MG63 (cell line): Measurements from ENCODE around the gene GMDS. TPM values are rescaled to one million over a fixed set of nuclear protein-coding genes. Genes with fewer than 3 reads are reported as not detected.

ENCODE experiments used
- DNase-seq: peaks from one replicate; pipeline ENCODE4 v3.0.0-alpha.2; 2020
- H3K27me3 ChIP-seq: fragments of 250-450 bp; sonication (Bioruptor Pico); 2 replicates; pipeline ENCODE4 v1.5.1; 2020; ENCODE audit warnings: mild to moderate bottlenecking, moderate library complexity
- H3K36me3 ChIP-seq: fragments of 250-450 bp; sonication (Bioruptor Pico); 2 replicates; pipeline ENCODE4 v1.5.1; 2020; ENCODE audit warnings: mild to moderate bottlenecking, moderate library complexity
- H3K4me3 ChIP-seq: fragments of 250-450 bp; sonication (Bioruptor Pico); 2 replicates; pipeline ENCODE4 v1.5.1; 2020; ENCODE audit warnings: mild to moderate bottlenecking, moderate library complexity
- H3K9me3 ChIP-seq: fragments of 250-450 bp; sonication (Bioruptor Pico); 2 replicates; pipeline ENCODE4 v1.5.1; 2020; ENCODE audit warnings: mild to moderate bottlenecking, moderate library complexity
- total RNA-seq: library from RNA; depleted of rRNA; stranded (reverse); fragments of >200 nt; shearing (Covaris generic); gene quantifications from 2 replicates; pipeline ENCODE4 v1.2.3, GENCODE V29; 2014; ENCODE audit warnings: low replicate concordance

GMDS gene
- total RNA-seq, 1 experiment from 2014 or later: 1.8 TPM

- no peaks in the 10 kb centered on the region for H3K36me3 ChIP-seq
- H3K4me3 ChIP-seq: no peak overlapping the region
- no peaks in the 10 kb centered on the region for H3K9me3 ChIP-seq
- DNase-seq: no peak
- no peaks in the 10 kb centered on the region for H3K27me3 ChIP-seq
Measured at GRCh38 chr6:2073476-2073875, 171.9 kb downstream of the GMDS start.

- H3K4me3 ChIP-seq: no peak overlapping the region
- H3K9me3 ChIP-seq: no peaks in the 10 kb centered on the region
- H3K36me3 ChIP-seq: no peaks in the 10 kb centered on the region
- no peaks in the 10 kb centered on the region for H3K27me3 ChIP-seq
- DNase-seq: no peak
Measured at GRCh38 chr6:2072453-2072852, 173.0 kb downstream of the GMDS start.

GRCh38 chr6:2063547-2063946 lies 181.9 kb downstream of the GMDS start:
- Histone ChIP-seq H3K36me3 (no peaks in the 10 kb centered on the region), H3K27me3 (no peaks in the 10 kb centered on the region), H3K4me3 (no peak overlapping the region), H3K9me3 (no peaks in the 10 kb centered on the region)
- DNase-seq: no peak

- Histone ChIP-seq H3K36me3 (no peaks in the 10 kb centered on the region), H3K4me3 (no peak overlapping the region)
- no peak for DNase-seq
Measured at GRCh38 chr6:2061880-2062279, 183.5 kb downstream of the GMDS start.

GRCh38 chr6:2055911-2056310 lies 189.5 kb downstream of the GMDS start:
- Histone ChIP-seq H3K4me3 (no peak overlapping the region), H3K27me3 (no peaks in the 10 kb centered on the region), H3K36me3 (no peaks in the 10 kb centered on the region), H3K9me3 (no peaks in the 10 kb centered on the region)
- no peak for DNase-seq

More at GRCh38 chr6:2061880-2062279, 183.5 kb downstream of the GMDS start:
- Histone ChIP-seq H3K27me3 (no peaks in the 10 kb centered on the region), H3K9me3 (no peaks in the 10 kb centered on the region)

GRCh38 chr6:2055143-2055542 lies 190.3 kb downstream of the GMDS start:
- no peak for DNase-seq
- Histone ChIP-seq H3K36me3 (no peaks in the 10 kb centered on the region), H3K9me3 (no peaks in the 10 kb centered on the region), H3K27me3 (no peaks in the 10 kb centered on the region), H3K4me3 (no peak overlapping the region)

GRCh38 chr6:2054516-2055067 lies 190.8 kb downstream of the GMDS start:
- no peaks in the 10 kb centered on the region for H3K27me3 ChIP-seq
- no peaks in the 10 kb centered on the region for H3K36me3 ChIP-seq
- no peak for DNase-seq
- no peak overlapping the region for H3K4me3 ChIP-seq
- no peaks in the 10 kb centered on the region for H3K9me3 ChIP-seq

GRCh38 chr6:2053691-2054090 lies 191.7 kb downstream of the GMDS start:
- DNase-seq: no peak
- no peaks in the 10 kb centered on the region for H3K9me3 ChIP-seq
- H3K27me3 ChIP-seq: no peaks in the 10 kb centered on the region
- H3K4me3 ChIP-seq: no peak overlapping the region
- H3K36me3 ChIP-seq: no peaks in the 10 kb centered on the region

- Histone ChIP-seq H3K27me3 (no peaks in the 10 kb centered on the region), H3K4me3 (no peak overlapping the region), H3K9me3 (no peaks in the 10 kb centered on the region), H3K36me3 (no peaks in the 10 kb centered on the region)
- DNase-seq: no peak
Measured at GRCh38 chr6:2047855-2048254, 197.6 kb downstream of the GMDS start.

- H3K27me3 ChIP-seq: no peaks in the 10 kb centered on the region
- no peak for DNase-seq
- H3K36me3 ChIP-seq: no peaks in the 10 kb centered on the region
- no peak overlapping the region for H3K4me3 ChIP-seq
- H3K9me3 ChIP-seq: no peaks in the 10 kb centered on the region
Measured at GRCh38 chr6:2044192-2044591, 201.2 kb downstream of the GMDS start.

GRCh38 chr6:2042956-2043648 lies 202.3 kb downstream of the GMDS start:
- Histone ChIP-seq H3K27me3 (no peaks in the 10 kb centered on the region), H3K36me3 (no peaks in the 10 kb centered on the region), H3K4me3 (no peak overlapping the region)

GRCh38 chr6:2038092-2038491 lies 207.3 kb downstream of the GMDS start:
- no peak overlapping the region for H3K4me3 ChIP-seq
- H3K27me3 ChIP-seq: no peaks in the 10 kb centered on the region
- no peaks in the 10 kb centered on the region for H3K36me3 ChIP-seq
- DNase-seq: no peak
- H3K9me3 ChIP-seq: no peaks in the 10 kb centered on the region

More at GRCh38 chr6:2042956-2043648, 202.3 kb downstream of the GMDS start:
- no peak for DNase-seq
- H3K9me3 ChIP-seq: no peaks in the 10 kb centered on the region

- Histone ChIP-seq H3K9me3 (no peaks in the 10 kb centered on the region), H3K36me3 (no peaks in the 10 kb centered on the region), H3K4me3 (no peak overlapping the region), H3K27me3 (no peaks in the 10 kb centered on the region)
- no peak for DNase-seq
Measured at GRCh38 chr6:2037237-2037926, 208.0 kb downstream of the GMDS start.

- Histone ChIP-seq H3K36me3 (no peaks in the 10 kb centered on the region), H3K4me3 (no peak overlapping the region), H3K9me3 (no peaks in the 10 kb centered on the region), H3K27me3 (no peaks in the 10 kb centered on the region)
- no peak for DNase-seq
Measured at GRCh38 chr6:2036710-2037023, 208.7 kb downstream of the GMDS start.

- no peak for DNase-seq
Measured at GRCh38 chr6:2035826-2036709, 209.3 kb downstream of the GMDS start.

GRCh38 chr6:2035046-2035445 lies 210.4 kb downstream of the GMDS start:
- Histone ChIP-seq H3K9me3 (no peaks in the 10 kb centered on the region), H3K36me3 (no peaks in the 10 kb centered on the region), H3K27me3 (no peaks in the 10 kb centered on the region), H3K4me3 (no peak overlapping the region)
- DNase-seq: no peak

More at GRCh38 chr6:2035826-2036709, 209.3 kb downstream of the GMDS start:
- H3K27me3 ChIP-seq: no peaks in the 10 kb centered on the region
- no peaks in the 10 kb centered on the region for H3K36me3 ChIP-seq
- no peaks in the 10 kb centered on the region for H3K9me3 ChIP-seq
- H3K4me3 ChIP-seq: no peak overlapping the region

GRCh38 chr6:2034256-2034655 lies 211.1 kb downstream of the GMDS start:
- Histone ChIP-seq H3K36me3 (no peaks in the 10 kb centered on the region), H3K9me3 (no peaks in the 10 kb centered on the region), H3K4me3 (no peak overlapping the region), H3K27me3 (no peaks in the 10 kb centered on the region)
- DNase-seq: no peak
